HG03460 (cell line): Measurements from ENCODE around the gene RPS14.
"Not testable (repeated sequence)": the region's sequence is repeated elsewhere in the genome, so short reads cannot be mapped to it uniquely, and the experiment has no call there.

Experiments
- ATAC-seq: cut with Tn5 transposase; IDR thresholded peaks from one replicate; pipeline ENCODE4 v1.9.1; 2021; ENCODE audit not compliant: unreplicated experiment

Gene RPS14

GRCh38 chr5:150481972-150482406 is 32.5 kb upstream of the RPS14 start:
- no peak for ATAC-seq

- no peak for ATAC-seq
Measured at GRCh38 chr5:150481708-150481965, 32.1 kb upstream of the RPS14 start.

- no peak for ATAC-seq
Measured at GRCh38 chr5:150479416-150479815, 29.9 kb upstream of the RPS14 start.

- not testable (repeated sequence) for ATAC-seq
Measured at GRCh38 chr5:150476568-150476967, 27.0 kb upstream of the RPS14 start.

- ATAC-seq: no peak
Measured at GRCh38 chr5:150473673-150474358, 24.3 kb upstream of the RPS14 start.

- no peak for ATAC-seq
Measured at GRCh38 chr5:150469718-150470469, 20.4 kb upstream of the RPS14 start.

GRCh38 chr5:150468206-150468605 is 18.7 kb upstream of the RPS14 start:
- no peak for ATAC-seq

- no peak for ATAC-seq
Measured at GRCh38 chr5:150465927-150466326, 16.4 kb upstream of the RPS14 start.

- no peak for ATAC-seq
Measured at GRCh38 chr5:150464554-150465012, 15.0 kb upstream of the RPS14 start.

GRCh38 chr5:150461231-150461630 is 11.7 kb upstream of the RPS14 start:
- ATAC-seq: peak; percentile 79

- ATAC-seq: no peak
Measured at GRCh38 chr5:150460781-150461180, 11.2 kb upstream of the RPS14 start.

- ATAC-seq: peak; percentile 68
Measured at GRCh38 chr5:150458802-150459557, 9.4 kb upstream of the RPS14 start.

- no peak for ATAC-seq
Measured at GRCh38 chr5:150457562-150458240, 8.2 kb upstream of the RPS14 start.

- no peak for ATAC-seq
Measured at GRCh38 chr5:150457121-150457520, 7.6 kb upstream of the RPS14 start.

GRCh38 chr5:150454492-150455229 is 5.1 kb upstream of the RPS14 start:
- no peak for ATAC-seq

GRCh38 chr5:150454027-150454426 is 4.5 kb upstream of the RPS14 start:
- ATAC-seq: not testable (repeated sequence)

- ATAC-seq: no peak
Measured at GRCh38 chr5:150452914-150453313, 3.4 kb upstream of the RPS14 start.

GRCh38 chr5:150451594-150451993 is 2.1 kb upstream of the RPS14 start:
- no peak for ATAC-seq

- ATAC-seq: peak; percentile 22
Measured at GRCh38 chr5:150448952-150449516, 505 bp downstream of the RPS14 start.

GRCh38 chr5:150448334-150448733 is 1.2 kb downstream of the RPS14 start:
- ATAC-seq: no peak
